Measurements from ENCODE around the gene KCNMB2.

- TF ChIP-seq MAX (IDR thresholded peaks at IDR 0.05; ENCODE audit: low read depth) = no peak
- no peak for TF ChIP-seq CTCF (IDR thresholded peaks at IDR 0.05)
These were observed 39.3 kb upstream of the KCNMB2 start for GRCh38 chr3:178496911-178497310.

All from SK-N-SH (cell line).